Endothelial cell (in vitro differentiated cells): ENCODE results near the gene GLP2R. TPM values are rescaled to one million over a fixed set of nuclear protein-coding genes. Genes with fewer than 3 reads are reported as not detected.

Experiments
- DNase-seq: peaks from one replicate; pipeline ENCODE4 v3.0.0; 2021; ENCODE audit warnings: low spot score
- H3K27ac Mint-ChIP-seq: one replicate; pipeline ENCODE4 v1.8.0; 2021; ENCODE audit warnings: mixed read lengths, inconsistent platforms; ENCODE audit not compliant: unreplicated experiment
- H3K27me3 Mint-ChIP-seq: one replicate; pipeline ENCODE4 v1.8.0; 2021; ENCODE audit warnings: mild to moderate bottlenecking, moderate library complexity, mixed read lengths, inconsistent platforms; ENCODE audit not compliant: unreplicated experiment
- H3K36me3 Mint-ChIP-seq: one replicate; pipeline ENCODE4 v1.8.0; 2021; ENCODE audit warnings: mild to moderate bottlenecking, low read depth, mixed read lengths, inconsistent platforms; ENCODE audit not compliant: unreplicated experiment
- H3K4me1 Mint-ChIP-seq: one replicate; pipeline ENCODE4 v1.8.0; 2021; ENCODE audit warnings: mild to moderate bottlenecking, mixed read lengths, inconsistent platforms; ENCODE audit not compliant: unreplicated experiment
- H3K4me3 Mint-ChIP-seq: one replicate; pipeline ENCODE4 v1.8.0; 2021; ENCODE audit warnings: mild to moderate bottlenecking, mixed read lengths, inconsistent platforms; ENCODE audit not compliant: unreplicated experiment
- H3K9me3 Mint-ChIP-seq: one replicate; pipeline ENCODE4 v1.8.0; 2021; ENCODE audit warnings: mixed read lengths, inconsistent platforms; ENCODE audit not compliant: unreplicated experiment
- CTCF ChIP-seq: fragments of 200-600 bp; sonication (generic); IDR thresholded peaks from one replicate; pipeline ENCODE4 v1.5.0; 2021; ENCODE audit warnings: antibody characterized with exemption; ENCODE audit not compliant: unreplicated experiment
- total RNA-seq: library from RNA; stranded (reverse); fragmentation: NEBNext Ultra II Directional; extraction: Animal tissue kit (Norgen Biotek cat#: 25700); gene quantifications from one replicate; pipeline ENCODE4 v1.2.1, GENCODE V29; 2021; ENCODE audit not compliant: unreplicated experiment

GLP2R gene
- total RNA-seq, 1 donor from 2014 or later = 0.15 TPM

GRCh38 chr17:9898812-9899211 lies 73.1 kb downstream of the GLP2R start:
- no peak for DNase-seq
- H3K9me3 Mint-ChIP-seq = no peaks in the 10 kb centered on the region
- H3K36me3 Mint-ChIP-seq = no peaks in the 10 kb centered on the region
- no peak overlapping the region for H3K27ac Mint-ChIP-seq
- no peak overlapping the region for H3K4me3 Mint-ChIP-seq
- peaks cover 12% of the 10 kb centered on the region for H3K4me1 Mint-ChIP-seq
- TF ChIP-seq CTCF = no peak
- H3K27me3 Mint-ChIP-seq = peaks cover 9% of the 10 kb centered on the region

- no peak for TF ChIP-seq CTCF
- no peak overlapping the region for H3K4me3 Mint-ChIP-seq
- no peaks in the 10 kb centered on the region for H3K36me3 Mint-ChIP-seq
- H3K27me3 Mint-ChIP-seq = peaks cover 9% of the 10 kb centered on the region
- DNase-seq = no peak
- peaks cover 12% of the 10 kb centered on the region for H3K4me1 Mint-ChIP-seq
- no peak overlapping the region for H3K27ac Mint-ChIP-seq
- H3K9me3 Mint-ChIP-seq = no peaks in the 10 kb centered on the region
These were observed 73.7 kb downstream of the GLP2R start for GRCh38 chr17:9899280-9900043.

GRCh38 chr17:9900044-9900594 lies 74.4 kb downstream of the GLP2R start:
- TF ChIP-seq CTCF = no peak
- no peak for DNase-seq
- no peaks in the 10 kb centered on the region for H3K36me3 Mint-ChIP-seq
- no peak overlapping the region for H3K4me3 Mint-ChIP-seq
- no peak overlapping the region for H3K27ac Mint-ChIP-seq
- no peaks in the 10 kb centered on the region for H3K9me3 Mint-ChIP-seq
- peaks cover 12% of the 10 kb centered on the region for H3K4me1 Mint-ChIP-seq
- peaks cover 9% of the 10 kb centered on the region for H3K27me3 Mint-ChIP-seq

GRCh38 chr17:9900784-9901183 lies 75.1 kb downstream of the GLP2R start:
- no peak overlapping the region for H3K27ac Mint-ChIP-seq
- H3K36me3 Mint-ChIP-seq = no peaks in the 10 kb centered on the region
- peaks cover 12% of the 10 kb centered on the region for H3K4me1 Mint-ChIP-seq
- no peaks in the 10 kb centered on the region for H3K9me3 Mint-ChIP-seq
- no peak overlapping the region for H3K4me3 Mint-ChIP-seq
- peaks cover 6% of the 10 kb centered on the region for H3K27me3 Mint-ChIP-seq
- no peak for TF ChIP-seq CTCF
- DNase-seq = no peak

GRCh38 chr17:9902120-9902519 lies 76.4 kb downstream of the GLP2R start:
- Mint-ChIP-seq H3K27me3 (peaks cover 6% of the 10 kb centered on the region), H3K9me3 (no peaks in the 10 kb centered on the region), H3K4me1 (peaks cover 12% of the 10 kb centered on the region), H3K36me3 (no peaks in the 10 kb centered on the region), H3K27ac (no peak overlapping the region), H3K4me3 (no peak overlapping the region)
- DNase-seq = no peak
- no peak for TF ChIP-seq CTCF
